GM18861 (cell line): ENCODE measurements around the gene DNAJC15.
"Not testable (repeated sequence)": the region's sequence is repeated elsewhere in the genome, so short reads cannot be mapped to it uniquely, and the experiment has no call there.

Source experiments
- ATAC-seq: cut with Tn5 transposase; IDR thresholded peaks from one replicate; pipeline ENCODE4 v1.9.1; 2021; ENCODE audit not compliant: unreplicated experiment

Gene DNAJC15

GRCh38 chr13:43042410-43042921, 19.1 kb downstream of the DNAJC15 start:
- no peak for ATAC-seq

DNA sequence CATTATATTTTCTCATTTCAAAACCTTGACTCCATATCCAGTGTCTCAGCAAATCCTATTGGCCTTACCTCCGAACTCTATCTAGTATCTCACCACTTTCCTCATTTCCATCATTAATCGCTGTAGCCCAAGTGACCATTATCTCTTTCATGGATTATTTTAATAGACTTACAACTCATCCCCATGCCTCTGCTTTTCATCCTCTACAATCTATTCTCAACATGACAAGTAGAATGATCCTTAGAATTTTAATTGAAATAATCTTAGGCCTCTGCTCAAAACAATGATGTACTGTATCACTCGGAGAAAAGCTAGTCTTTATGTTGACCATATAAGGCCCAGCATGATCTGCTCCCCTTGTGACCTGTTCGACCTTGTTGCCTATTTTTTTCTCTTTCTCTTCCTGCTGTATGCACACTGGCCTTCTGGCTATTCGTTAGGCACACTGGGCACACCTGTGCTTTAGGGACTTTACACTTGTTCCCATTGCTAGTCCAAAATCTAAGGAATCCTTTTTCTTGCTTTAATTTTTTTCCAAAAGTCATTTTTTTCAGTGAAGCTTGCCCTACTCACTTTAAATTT, 21.4 kb downstream of the DNAJC15 start:
- ATAC-seq, result peak; percentile 21

DNA sequence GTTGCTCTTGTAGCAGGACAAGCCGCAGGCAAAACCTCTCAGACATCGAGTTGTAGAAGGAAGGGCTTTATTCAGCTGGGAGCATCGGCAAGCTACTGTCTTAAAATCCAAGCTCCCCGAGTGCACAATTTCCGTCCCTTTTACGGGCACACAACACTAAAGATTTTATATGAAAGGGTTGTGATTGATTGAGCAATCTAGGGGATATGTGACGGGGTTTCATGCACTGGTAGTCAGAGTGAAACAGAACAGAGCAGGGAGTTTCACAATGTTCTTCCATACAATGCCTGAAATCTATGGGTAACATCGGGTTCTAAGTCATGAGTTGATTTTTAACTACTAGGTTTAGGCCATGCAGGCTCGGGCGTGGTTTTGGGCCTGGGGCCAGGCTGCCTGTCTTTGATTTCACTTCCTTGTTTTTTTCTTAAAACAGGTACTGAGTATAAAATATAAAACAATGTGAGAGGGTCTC, 22.0 kb downstream of the DNAJC15 start:
- ATAC-seq, result not testable (repeated sequence)

- no peak for ATAC-seq
These were observed 22.9 kb downstream of the DNAJC15 start for GRCh38 chr13:43046259-43046658.

- ATAC-seq, result peak; percentile 31
These were observed 31.7 kb downstream of the DNAJC15 start for GRCh38 chr13:43054803-43055802.

GRCh38 chr13:43057653-43058317, 34.4 kb downstream of the DNAJC15 start:
- no peak for ATAC-seq

- ATAC-seq, result no peak
These were observed 34.9 kb downstream of the DNAJC15 start for GRCh38 chr13:43058318-43058674.

DNA sequence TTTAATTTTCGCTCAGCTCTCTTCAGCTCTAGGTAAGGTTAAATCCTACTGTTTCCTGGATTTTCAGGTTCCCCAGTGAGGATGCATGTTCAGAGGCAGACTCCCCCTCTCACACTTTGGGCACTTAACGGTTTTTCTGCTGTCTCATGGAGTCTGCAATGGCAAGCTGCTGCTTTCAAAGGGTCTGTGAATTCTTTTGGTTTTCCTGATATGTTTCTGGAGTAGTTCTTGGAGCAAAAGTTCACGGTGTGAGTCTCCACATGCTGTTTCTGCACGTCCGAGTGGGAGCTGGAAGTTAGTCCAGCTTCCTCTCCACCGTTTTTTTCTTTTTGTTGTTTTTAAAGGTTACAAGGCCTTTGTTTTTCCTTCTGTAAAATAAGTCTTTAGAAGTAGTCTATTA, 35.4 kb downstream of the DNAJC15 start:
- no peak for ATAC-seq

DNA sequence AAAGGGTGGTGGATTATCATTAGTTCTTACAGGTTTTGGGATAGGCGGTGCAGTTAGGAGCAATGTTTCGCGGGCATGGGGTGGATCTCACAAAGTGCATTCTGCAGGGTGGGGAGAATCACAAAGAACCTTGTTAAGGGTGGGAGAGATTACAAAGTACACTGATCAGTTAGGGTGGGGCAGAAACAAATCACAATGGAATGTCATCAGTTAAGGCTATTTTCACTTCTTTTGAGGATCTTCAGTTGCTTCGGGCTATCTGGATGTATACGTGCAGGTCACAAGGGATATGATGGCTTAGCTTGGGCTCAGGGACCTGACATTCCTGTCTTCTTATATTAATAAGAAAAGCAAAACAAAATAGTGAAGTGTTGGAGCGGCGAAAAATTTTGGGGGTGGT, 36.4 kb downstream of the DNAJC15 start:
- not testable (repeated sequence) for ATAC-seq

DNA sequence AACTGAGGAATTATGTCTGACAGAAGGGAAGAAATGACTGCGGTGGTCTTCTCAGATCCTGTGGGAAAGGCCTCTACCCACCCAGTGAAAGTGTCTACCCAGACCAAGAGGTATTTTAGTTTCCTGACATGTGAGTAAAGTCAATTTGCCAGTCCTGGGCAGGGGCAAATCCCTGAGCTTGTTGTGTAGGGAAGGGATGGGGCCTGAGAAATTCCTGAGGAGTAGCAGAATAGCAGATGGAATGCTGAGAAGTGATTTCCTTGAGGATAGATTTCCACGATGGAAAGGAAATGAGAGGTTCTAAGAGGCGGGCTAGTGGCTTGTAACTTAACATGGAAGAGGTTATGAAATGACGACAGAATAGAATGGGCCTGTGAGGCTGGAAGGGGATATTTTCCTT, 37.4 kb downstream of the DNAJC15 start:
- not testable (repeated sequence) for ATAC-seq

DNA sequence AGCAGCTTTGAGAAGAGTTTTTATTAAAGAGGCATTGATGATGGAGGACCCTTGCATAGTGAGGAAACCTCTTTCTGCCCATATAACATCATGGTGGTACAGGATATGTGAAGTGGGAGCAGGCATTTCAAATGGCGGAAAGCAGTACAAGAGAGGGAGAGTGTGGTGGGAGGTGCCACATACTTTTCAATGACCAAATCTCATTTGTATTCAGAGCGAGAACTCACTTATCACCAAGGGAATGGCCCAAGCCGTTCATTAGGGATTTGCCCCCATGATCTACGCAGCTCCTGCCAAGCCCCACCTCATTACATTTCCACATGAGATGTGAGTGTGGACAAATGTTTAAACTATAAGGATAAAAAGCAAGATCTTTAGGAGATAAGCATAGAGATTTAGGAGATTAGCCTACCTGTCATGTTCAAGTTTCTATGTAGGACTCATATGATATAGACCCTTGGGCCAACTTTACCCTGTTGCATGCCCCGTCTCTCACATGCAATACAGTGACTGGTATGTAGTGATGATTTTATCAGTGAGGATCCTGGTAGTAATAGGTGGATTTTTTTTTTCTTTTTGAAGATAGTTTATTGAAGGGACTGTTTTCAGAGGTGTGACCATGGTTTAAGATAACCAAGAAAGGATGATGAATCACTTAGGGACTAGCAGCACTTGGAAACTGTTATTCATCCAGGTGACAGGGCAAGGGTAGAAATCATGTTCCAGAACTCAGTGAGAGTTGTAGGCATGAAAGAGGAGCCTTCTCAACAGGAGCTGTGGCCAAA, 38.3 kb downstream of the DNAJC15 start:
- no peak for ATAC-seq

DNA sequence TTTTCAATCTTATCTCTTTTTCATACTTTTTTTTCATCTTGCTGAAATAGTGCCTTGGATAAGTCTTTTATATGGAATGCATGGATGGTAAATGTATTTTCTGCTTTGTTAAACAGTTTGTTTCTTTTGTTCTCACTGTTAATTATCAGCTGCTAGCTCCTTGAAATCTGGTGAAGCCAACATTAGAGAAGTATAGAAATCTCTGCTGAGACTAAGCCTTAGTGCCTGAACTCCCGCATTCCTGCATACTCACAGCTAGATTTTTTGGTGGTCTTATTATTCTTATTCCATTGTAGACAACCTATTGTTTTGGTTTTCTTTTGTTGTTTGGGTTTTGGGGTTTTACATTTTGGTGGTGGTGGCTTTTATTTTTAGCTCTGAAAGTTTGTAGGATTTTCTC, 48.4 kb downstream of the DNAJC15 start:
- no peak for ATAC-seq

- no peak for ATAC-seq
These were observed 49.0 kb downstream of the DNAJC15 start for GRCh38 chr13:43072394-43072793.

DNA sequence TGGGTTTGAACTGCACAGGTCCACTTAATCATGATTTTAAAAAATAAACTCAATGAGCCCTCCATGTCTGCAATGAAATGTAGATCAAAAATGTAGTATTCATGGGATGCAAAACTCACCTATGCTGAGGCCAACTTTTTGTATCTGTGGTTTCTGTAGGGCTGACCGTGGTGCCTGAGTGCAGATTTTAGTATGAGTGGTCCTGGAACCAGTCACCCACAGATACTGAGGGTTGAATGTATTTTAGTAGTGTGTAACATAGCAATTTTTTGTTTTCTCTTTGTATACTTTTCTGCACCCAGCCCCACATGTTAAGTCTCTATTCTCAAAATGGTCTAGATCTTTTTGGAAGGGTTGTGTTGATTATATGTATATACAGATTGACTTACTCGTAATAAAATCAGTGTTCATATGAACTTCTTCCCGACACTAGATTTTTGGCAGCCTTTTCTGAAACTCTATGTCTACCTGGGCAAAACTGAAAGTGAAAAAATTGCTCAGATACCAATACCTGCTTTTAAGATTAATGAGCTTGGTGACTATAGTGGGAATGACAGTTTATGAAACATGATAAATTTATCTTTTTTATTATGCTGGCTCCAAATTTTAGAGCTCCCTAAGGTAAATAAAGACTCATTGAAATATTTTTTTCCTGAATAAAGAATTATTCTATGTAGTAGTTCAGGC, 51.6 kb downstream of the DNAJC15 start:
- ATAC-seq, result peak; percentile 70

GRCh38 chr13:43075511-43075902, 52.1 kb downstream of the DNAJC15 start:
- not testable (repeated sequence) for ATAC-seq

DNA sequence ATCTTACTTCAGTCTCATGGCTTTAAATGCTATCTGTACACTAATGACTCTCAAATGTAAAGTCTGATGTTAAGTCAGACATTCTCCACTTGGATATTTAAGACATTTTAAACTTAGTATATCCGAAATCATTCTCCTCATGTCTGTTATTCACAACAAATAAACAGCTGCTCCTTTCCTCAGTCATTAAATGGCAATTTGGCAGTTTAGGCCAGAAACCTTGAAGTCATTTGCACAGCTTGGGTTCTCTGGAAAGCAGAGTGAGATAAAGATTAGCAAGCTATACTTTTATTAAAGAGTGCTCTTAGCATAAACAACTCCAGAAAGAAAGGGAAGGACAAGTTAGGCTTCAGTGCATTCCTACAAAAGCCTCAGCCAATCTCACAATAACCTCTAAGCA, 53.7 kb downstream of the DNAJC15 start:
- no peak for ATAC-seq

GRCh38 chr13:43077461-43077860, 54.1 kb downstream of the DNAJC15 start:
- ATAC-seq, result no peak

GRCh38 chr13:43077906-43078305, 54.5 kb downstream of the DNAJC15 start:
- no peak for ATAC-seq

- ATAC-seq, result no peak
These were observed 55.0 kb downstream of the DNAJC15 start for GRCh38 chr13:43078399-43078798.

- no peak for ATAC-seq
These were observed 56.1 kb downstream of the DNAJC15 start for GRCh38 chr13:43079392-43079931.
